ENCODE measurements around the gene SAFB. TPM values are rescaled to one million over a fixed set of nuclear protein-coding genes. Genes with fewer than 3 reads are reported as not detected.
"Not testable (repeated sequence)": the region's sequence is repeated elsewhere in the genome, so short reads cannot be mapped to it uniquely, and the experiment has no call there.

The SAFB gene
- total RNA-seq, 1 experiment from 2014 or later = 45.7 TPM

DNA sequence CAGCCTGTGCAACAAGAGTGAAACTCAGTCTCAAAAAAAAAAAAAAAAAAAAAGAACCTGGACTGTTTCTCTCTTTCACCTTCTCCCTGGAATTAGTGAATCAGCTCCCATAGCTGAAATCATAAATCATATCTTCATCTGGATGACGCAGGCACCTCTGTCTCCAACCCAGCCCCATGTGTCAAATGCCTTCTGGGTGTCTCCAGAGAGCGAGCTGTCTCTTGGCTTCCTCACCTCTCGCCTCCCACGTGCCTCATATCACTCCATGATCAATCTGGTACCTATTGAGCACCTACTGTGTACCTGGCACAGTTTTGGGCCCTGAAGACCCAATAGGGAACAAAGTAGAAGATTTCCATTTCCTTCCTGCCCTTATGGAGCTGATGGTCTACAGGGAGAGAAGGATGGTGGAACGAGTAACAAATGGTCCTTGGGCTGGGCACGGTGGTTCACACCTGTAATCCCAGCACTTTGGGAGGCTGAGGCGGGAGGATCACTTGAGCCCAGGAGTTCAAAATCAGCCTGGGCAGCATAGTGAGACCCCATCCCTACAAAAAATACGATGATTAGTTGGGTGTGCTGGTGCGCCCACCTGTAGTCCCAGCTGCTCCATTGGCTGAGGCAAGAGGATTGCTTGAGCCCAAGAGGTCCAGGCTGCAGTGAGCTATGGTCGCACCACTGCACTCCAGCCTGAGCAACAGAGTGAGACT is 60.4 kb downstream of the SAFB start:
- no peak for DNase-seq (ENCODE audit: low read depth)

DNA sequence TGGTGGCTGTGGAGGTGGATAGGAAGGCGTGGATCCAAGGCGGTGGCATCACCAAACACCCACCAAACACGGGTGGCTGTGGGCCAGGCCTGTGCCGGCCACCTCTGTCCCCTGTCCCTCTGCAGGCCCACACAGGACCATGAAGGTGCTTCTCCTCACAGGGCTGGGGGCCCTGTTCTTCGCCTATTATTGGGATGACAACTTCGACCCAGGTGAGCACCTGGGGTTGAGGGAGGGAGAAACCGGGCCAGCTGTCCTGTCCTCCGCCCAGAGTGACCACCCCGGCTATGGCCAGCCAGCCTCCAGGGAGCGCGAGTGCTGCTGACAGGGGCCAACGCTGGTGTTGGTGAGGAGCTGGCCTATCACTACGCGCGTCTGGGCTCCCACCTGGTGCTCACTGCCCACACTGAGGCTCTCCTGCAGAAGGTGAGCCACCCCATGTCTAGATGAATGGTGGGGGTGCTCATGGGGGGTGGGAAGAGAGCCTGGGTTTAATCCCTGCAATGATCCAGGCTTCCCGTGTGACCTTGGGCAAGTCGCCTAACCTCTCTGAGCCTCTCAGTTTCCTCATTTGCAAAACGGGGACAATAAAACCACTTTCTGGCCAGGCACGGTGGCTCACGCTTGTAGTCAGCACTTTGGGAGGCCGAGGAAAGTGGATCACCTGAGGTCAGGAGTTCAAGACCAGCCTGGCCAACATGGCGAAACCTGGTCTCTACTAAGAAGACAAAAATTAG is 62.0 kb downstream of the SAFB start:
- no peak for DNase-seq (ENCODE audit: low read depth)

DNA sequence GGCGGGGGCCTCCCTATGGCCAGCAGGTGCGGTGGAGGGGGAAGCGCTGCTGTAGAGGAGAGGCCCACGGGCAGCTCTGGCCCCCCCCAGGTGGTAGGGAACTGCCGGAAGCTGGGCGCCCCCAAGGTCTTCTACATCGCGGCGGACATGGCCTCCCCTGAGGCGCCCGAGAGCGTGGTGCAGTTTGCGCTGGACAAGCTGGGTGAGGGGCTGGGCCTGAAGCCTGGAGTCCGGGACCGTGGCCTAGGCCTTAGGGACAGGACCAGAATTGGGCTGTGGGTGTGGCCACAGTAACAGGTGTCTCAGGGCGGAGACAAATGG is 63.4 kb downstream of the SAFB start:
- DNase-seq (ENCODE audit: low read depth) = no peak

DNA sequence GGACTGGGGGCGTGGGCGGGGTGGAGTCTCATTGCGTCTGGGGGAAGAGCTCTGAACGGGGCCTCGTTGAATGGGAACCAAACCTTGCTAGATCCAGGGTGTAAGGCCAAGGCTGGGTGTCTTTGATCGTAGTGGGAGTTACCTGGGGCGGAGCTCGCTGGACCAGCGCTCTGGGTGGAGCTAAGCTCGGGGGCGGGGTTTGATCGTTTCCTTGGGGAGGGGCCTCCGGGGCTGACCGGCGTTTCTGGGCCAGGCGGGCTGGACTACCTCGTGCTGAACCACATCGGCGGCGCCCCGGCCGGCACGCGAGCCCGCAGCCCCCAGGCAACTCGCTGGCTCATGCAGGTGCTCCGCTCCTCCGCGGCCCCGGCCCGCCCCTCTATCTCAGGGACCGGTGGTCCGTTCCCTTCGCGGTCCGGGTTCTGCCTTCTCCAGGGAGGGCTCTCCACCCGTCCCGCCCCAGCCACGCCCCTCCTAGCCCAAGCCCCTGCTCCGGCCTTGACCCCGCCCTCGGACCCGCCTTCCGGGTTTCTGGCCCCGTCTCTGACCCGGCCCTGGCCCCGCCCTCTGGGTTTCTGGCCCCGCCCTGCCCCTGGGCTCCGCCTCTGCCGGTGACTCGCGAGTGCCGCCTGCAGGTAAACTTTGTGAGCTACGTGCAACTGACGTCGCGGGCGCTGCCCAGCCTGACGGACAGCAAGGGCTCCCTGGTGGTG is 63.9 kb downstream of the SAFB start:
- peak; percentile 84 for DNase-seq (ENCODE audit: low read depth)

DNA sequence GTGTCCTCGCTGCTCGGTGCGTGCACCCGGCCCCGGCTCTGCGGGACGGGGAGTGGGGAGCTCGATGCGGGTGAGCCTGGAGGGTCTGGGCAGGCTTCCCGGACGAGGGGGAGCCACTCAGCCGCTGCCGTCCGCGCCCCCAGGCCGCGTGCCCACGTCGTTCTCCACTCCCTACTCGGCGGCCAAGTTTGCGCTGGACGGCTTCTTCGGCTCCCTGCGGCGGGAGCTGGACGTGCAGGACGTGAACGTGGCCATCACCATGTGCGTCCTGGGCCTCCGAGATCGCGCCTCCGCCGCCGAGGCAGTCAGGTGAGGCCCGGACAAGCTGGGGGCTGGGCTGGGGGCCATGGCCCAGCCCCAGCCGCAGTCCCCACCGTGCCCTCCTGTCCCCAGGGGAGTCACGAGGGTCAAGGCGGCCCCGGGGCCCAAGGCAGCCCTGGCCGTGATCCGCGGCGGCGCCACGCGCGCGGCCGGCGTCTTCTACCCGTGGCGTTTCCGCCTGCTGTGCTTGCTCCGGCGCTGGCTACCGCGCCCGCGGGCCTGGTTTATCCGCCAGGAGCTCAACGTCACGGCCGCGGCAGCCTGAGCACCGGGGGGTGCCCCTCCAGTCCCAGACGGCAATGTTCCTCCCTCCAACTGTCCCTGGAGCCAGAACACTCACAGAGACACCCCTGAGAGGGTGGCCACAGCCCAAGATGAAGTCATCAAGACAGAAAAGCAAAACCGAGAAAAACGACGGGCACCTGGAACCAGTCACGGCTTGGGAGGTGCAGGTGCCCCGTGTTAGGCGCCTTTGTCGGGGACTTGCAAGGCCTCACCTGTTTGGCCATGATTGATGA is 64.7 kb downstream of the SAFB start:
- no peak for DNase-seq (ENCODE audit: low read depth)

DNA sequence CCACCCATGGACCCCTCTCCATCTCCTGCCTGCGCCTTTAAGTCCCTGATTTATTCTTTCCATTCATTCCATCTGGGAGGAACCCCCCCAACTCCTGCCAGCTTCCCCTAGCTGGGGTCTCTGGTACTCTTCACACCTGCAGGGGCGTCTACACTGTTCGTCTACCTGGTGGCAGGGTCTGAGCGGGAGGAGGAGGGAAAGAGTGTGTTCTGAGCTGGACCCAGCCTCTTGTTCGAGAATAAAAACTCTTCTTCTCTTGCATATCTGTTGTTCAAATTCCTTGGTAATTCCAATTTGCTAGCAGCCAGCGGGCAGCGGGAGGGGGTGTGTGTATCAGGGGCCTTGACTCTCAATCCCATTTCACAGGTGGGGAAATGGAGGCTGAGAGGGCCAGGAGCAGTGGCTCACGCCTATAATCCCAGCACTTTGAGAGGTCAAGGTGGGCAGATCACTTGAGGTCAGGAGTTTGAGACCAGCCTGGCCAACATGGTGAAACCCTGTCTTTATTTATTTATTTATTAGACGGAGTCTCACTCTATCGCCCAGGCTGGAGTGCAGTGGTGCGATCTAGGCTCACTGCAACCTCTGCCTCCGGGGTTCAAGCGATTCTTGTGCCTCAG is 65.5 kb downstream of the SAFB start:
- DNase-seq (ENCODE audit: low read depth) = not testable (repeated sequence)

DNA sequence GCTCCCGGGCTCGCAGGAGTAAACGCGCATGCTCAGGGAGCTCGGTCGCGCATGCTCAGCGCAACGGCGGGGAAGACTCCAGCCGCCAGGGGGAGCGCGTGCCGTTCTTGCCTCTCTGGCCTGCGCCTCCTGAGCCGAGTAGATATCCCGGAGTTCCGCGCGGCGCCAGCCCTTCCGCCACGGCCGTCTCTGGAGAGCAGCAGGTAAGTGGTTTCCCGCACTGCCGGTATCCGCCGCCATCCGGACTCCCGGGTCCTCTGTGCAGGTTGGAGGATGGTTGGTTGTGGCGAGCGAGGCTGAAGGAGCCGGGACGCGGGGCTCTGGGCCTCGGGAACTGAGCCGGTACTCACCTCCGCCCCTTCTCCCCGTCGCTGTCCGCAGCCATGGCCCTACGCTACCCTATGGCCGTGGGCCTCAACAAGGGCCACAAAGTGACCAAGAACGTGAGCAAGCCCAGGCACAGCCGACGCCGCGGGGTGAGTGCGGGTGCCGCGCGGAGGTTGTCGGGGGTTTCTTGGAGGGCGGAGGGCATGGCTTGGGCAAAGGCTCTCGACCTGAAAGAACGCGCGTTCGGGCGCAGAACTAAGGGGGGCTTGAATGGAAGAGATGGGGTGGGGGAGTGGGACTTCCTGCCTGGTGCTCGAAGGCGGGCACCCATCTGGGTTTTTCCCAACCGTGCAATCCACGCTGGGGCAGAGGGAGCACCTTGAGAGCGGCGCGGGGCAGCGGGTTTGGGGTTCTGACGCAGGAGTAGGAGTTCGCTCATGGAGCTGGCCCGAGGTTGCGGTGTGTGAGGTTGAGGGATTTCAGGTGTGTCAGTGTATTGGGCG is 67.5 kb downstream of the SAFB start, which contains the start of gene RPL36:
Gene RPL36, plus strand, starts transcription at position 171 of the 830 bp plus-strand sequence. Its CDS starts 213 bp downstream, at position 384.
- DNase-seq (ENCODE audit: low read depth) = peak; percentile 95

DNA sequence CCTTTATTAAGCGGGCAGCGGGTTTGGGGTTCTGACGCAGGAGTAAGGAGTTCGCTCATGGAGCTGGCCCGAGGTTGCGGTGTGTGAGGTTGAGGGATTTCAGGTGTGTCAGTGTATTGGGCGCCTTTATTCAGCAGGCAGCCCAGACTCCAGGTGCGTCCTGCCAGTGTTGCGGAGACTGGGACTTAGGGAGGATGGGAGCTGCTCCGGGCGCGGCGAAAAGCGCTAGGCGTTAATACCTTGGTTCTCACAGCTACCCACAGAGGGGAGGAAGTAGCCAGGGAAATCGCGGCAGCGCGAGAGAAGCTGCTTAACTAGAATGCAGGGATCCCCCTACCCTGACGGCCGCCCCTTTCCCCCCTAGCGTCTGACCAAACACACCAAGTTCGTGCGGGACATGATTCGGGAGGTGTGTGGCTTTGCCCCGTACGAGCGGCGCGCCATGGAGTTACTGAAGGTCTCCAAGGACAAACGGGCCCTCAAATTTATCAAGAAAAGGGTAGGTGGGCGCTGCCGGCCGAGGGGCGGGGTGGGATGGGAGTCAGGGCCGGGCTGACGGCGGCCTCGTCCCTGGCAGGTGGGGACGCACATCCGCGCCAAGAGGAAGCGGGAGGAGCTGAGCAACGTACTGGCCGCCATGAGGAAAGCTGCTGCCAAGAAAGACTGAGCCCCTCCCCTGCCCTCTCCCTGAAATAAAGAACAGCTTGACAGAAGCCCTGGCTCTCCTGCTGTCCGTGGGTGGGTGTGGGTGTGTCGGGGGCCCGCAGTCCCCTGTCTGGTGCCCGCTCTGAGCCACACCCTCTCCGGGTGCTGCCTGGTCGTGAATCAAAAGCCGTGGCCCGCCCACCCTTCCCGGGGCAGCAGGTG is 68.3 kb downstream of the SAFB start:
- peak; percentile 31 for DNase-seq (ENCODE audit: low read depth)

DNA sequence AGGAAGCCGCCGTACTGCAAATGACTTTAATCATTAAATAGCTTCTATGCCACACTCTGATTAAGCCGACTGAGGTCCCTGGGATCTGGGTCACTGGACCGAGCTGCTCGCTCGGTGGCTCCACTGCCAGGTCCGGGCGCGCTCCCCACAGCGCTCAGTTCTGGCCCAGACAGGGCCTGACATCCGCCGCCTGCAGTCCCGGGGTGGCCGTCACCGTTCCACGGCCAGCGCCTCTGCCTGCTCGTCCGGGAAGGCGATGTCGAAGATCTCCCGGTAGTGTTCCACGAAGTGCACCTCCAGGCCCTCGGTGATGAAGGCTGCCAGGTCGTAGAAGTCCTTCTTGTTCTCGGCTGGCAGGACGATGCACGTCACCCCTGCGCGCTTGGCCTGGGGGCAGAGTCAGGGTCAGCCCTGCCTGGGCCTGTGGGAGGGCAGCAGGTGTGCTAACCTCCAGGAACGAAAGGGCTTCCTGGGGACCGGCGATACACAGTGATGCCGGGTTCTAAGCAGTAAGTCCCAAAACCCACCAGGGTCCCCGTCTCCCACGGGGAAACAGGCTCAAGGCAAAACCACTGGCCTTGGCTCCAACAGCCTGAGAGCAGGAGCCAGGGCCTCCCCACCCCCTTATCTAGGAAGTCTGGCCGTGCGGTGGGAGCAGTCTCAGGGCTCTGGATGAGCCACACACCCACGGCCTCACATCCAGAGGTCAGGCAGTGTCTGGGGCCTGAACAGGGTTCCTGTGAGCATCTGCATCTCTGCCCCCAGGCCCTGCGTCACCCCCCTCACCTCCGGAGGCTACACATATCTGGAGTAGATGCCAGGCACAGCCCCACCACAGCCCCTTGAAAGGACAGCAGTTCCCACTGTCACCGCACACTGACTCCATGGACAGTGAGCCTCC is 69.2 kb downstream of the SAFB start:
- no peak for DNase-seq (ENCODE audit: low read depth)

DNA sequence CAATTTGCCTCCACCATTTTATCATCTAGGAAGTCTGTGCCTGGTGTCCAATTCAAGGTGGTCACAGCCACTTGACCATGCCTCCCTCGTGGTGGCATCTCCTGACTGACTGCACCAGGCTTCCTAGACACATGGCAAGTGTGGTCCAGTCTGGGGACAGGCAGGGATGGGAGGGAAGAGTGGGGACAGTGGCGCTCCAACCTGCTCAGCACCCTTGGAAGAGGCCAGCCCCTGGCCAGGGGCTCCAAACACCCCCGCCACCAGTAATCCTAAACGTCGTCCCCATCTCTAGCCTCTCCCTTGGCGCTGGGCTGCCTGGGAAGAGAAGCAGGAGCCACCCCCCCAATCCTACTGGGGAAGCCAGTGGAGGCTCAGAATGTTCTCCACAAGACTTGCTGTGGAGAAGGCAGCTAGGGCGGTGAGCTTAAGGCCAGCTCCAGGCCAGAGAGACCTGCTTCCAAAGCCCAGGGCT is 69.9 kb downstream of the SAFB start:
- DNase-seq (ENCODE audit: low read depth) = no peak

DNA sequence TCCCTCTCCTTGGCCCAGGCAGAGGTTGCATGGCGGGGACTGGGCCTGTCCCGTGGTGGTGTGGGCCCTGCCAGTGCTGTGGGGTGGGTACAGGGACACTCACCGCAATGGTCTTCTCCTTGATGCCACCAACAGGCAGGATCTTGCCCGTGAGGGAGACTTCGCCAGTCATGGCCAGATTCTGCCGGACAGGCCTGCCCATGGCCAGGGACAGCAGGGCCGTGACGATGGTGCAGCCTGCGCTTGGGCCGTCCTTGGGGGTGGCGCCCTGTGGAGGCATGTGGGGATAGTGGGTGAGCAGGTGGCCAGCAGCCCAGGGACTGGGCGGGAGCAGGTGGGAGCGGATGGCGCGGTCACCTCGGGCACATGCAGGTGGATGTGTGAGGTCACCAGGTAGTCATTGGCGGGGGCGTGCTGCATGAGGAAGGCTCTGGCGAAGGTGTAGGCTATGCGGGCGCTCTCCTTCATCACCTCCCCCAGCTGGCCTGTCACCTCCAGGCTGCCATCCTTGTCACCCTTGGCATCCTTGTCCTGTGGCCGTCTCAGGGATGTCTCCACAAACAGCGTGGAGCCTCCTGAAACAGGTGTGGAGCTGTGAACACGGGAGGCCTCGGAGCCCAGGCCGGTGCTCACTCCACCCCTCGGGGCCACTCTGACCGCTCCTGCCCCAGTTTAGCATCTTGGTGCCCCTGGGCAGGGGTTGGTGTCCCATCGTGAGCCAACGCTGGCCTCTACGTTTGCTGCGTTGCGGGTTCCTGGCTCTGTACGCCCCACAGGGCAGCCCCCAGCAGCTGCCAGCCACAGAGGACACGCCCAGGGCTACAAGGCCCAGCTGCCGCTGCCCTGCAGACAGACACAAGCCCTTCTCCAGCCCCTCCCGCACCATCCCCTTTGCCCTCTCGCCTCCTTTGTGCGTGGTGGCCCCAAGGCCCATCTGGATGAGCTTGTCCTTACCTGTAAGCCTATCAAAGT is 70.6 kb downstream of the SAFB start:
- peak; percentile 51 for DNase-seq (ENCODE audit: low read depth)

DNA sequence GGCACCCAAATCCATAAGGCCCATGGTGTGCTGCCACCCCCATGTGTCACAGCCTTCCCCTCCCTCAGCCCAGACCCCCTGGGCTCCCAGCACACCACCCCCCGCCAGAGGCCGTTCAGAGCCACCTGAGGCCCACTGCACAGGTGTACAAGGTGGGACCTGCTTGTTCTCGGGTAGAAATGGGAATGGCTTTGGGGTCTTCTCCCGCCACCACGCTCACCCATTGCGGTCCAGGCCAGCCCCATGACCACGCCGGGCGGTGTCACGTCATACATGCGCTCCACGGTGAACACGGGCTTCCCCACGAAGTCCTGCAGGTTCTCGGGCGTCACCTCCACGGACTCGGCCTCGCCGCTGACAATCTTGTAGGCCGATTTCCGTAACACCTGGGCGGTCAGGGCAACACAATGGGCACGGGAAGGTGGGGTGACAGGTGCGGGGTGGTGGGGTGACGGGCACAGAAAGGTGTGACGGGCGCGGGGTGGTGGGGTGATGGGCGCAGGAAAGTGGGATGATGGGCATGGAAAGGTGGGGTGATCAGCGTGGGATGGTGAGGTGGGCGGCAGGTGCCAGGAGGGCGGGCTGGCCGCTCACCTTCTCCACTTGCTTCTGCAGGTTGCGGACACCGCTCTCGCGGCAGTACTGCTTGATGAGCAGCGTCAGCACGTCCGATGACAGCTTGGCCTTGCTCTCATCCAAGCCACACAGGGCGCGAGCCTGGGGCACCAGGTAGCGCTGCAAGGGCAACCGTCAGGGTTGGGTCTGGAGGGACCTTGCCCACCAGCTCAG is 71.5 kb downstream of the SAFB start:
- no peak for DNase-seq (ENCODE audit: low read depth)

DNA sequence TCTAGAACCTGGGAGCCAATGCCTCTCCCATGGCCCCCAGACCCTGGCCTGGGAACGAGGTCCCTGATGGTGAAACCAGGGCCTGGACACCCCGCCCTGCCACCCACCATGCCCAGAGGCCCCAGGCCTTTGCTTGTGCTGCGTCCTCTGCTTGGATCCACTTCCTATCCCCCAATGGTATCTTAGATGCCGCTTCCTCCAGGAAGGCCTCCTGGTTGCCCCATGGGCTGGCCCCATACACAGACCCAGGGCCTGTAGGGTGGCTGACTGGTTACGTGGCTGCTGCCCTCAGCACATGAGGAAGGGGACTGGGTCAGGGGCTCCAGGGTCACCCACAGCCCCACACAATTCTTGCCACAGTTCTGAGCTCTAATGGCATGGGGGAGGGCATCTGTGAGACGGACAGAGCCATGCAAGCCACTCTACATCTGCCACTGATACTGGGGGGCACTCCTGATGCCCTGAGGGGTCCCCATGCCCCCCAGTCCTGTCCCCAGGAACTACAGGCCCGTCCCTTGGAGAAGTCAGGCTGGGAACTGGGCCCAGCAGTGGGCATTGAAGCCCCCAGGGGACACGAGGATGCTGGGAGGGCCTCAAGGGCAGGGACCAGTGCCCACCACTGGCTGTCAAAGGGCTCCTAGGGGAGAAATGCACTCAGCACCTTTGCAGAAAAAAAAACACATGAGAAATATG is 72.2 kb downstream of the SAFB start:
- DNase-seq (ENCODE audit: low read depth) = no peak

DNA sequence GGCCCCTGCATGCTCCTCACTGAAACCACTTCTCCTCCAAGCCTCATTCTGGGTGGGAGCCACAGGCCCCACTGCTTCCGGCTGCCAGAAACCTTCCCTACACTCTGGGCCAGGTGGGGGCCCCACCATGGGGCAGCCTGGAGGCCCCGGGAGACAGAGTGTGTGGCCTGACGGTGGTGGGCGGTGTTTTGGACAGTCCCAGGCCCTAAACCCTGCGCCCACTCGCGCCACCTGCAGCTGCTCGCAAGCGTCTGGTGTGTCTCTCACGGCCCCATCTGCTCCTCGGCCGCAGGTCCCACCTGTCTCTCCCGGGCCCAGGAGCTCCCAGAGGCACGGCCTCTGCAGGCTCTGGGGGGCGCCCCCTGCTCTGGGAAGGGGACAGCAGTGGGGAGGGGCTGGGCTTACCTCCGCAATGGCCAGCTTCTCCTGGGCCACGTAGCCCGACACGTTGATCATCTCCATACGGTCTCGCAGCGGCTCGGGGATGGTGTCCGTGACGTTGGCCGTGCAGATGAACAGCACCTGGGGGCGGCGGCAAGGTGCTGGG is 72.8 kb downstream of the SAFB start:
- no peak for DNase-seq (ENCODE audit: low read depth)

All from LHCN-M2 (cell line).